Liver (tissue), 3 donors: ENCODE data around the gene TAF4.
"Not testable (repeated sequence)": the region's sequence is repeated elsewhere in the genome, so short reads cannot be mapped to it uniquely, and the experiment has no call there.

Source experiments
- CTCF ChIP-seq: fragments of 150-350 bp; IDR thresholded peaks from 2 replicates; pipeline ENCODE4 v1.5.1; 2017; ENCODE audit warnings: improper control_type of control experiment, low read depth, low read length; ENCODE audit not compliant: missing input control
- HNF4A ChIP-seq, 2 donors: conservative IDR thresholded peaks; 2 replicates each; pipeline ENCODE4 v1.6.1; 2016; ENCODE audit warnings: antibody characterized with exemption in 2 of 2, mild to moderate bottlenecking in 2 of 2
- JUND ChIP-seq, 2 donors: IDR thresholded peaks; 2 replicates each; pipeline ENCODE4 v1.6.1; 2016; ENCODE audit warnings: antibody characterized with exemption in 2 of 2
- NR2F2 ChIP-seq: IDR thresholded peaks from 2 replicates; pipeline ENCODE4 v1.6.1; 2016; ENCODE audit warnings: antibody characterized with exemption
- RAD21 ChIP-seq, 2 donors: IDR thresholded peaks; 2 replicates each; pipeline ENCODE4 v1.6.1; 2016; ENCODE audit warnings: antibody characterized with exemption in 2 of 2, mild to moderate bottlenecking in 2 of 2
- REST ChIP-seq: IDR thresholded peaks from 2 replicates; pipeline ENCODE4 v1.6.1; 2016; ENCODE audit warnings: antibody characterized with exemption, mild to moderate bottlenecking
- TAF1 ChIP-seq: conservative IDR thresholded peaks from 2 replicates; pipeline ENCODE4 v1.6.1; 2016; ENCODE audit warnings: antibody characterized with exemption, mild to moderate bottlenecking
- YY1 ChIP-seq: IDR thresholded peaks from 2 replicates; pipeline ENCODE4 v1.6.1; 2016; ENCODE audit warnings: antibody characterized with exemption, mild to moderate bottlenecking
- ZBTB33 ChIP-seq: IDR thresholded peaks from 2 replicates; pipeline ENCODE4 v1.6.1; 2016; ENCODE audit warnings: antibody characterized with exemption
- TF ChIP-seq, protein P1 (sequence below): IDR thresholded peaks from 2 replicates; pipeline ENCODE4 v1.6.1; 2016; ENCODE audit warnings: antibody characterized with exemption
- donor health status: healthy.
- donor health status: healthy.

GRCh38 chr20:62084224-62084623 is 18.5 kb upstream of the TAF4 start:
- TF ChIP-seq CTCF; RAD21 (IDR thresholded peaks at IDR 0.05); TAF1; ZBTB33; REST; NR2F2; YY1; JUND (IDR thresholded peaks at IDR 0.05); HNF4A (conservative IDR thresholded peaks at IDR 0.05): not testable (repeated sequence)
- TF ChIP-seq, protein P1, sequence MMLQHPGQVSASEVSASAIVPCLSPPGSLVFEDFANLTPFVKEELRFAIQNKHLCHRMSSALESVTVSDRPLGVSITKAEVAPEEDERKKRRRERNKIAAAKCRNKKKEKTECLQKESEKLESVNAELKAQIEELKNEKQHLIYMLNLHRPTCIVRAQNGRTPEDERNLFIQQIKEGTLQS = not testable (repeated sequence)
